NT2/D1 (cell line): ENCODE data around the gene COPRS.

Experiments used
- SUZ12 ChIP-seq: IDR thresholded peaks from 2 replicates; pipeline ENCODE4 v1.6.1; 2011; ENCODE audit not compliant: insufficient read length, insufficient read depth; ENCODE audit errors: extremely low read depth
- YY1 ChIP-seq: IDR thresholded peaks from 2 replicates; pipeline ENCODE4 v1.6.1; 2011; ENCODE audit not compliant: insufficient read length, insufficient read depth
- ZNF274 ChIP-seq: IDR thresholded peaks from 2 replicates; pipeline ENCODE4 v1.6.1; 2011; ENCODE audit warnings: mild to moderate bottlenecking, low read depth, low read length

DNA sequence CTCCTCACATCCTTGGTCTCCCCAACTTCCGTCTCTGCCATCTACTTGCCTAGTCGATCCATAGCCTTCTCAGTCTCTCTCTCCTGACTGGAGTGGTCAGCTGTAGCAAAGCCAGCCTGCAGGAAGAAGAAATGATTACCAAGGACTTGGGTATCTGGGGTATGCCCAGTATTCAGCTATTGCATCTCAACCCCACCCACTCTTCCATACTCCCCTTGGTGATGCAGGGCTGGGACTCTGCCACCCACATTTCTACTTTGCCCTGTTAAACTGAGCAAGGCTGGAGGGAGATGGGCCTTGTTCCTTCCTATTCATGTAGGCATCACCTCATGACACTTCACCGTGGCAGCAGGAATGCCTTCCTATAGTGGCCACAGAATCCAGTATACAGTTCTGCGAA lies 2.3 kb downstream of the COPRS start:
- TF ChIP-seq SUZ12 (no peak), YY1 (no peak), ZNF274 (no peak)
